CD4-positive, CD25-positive, alpha-beta regulatory T cell (primary cell): ENCODE measurements around the gene TTI1. TPM values are rescaled to one million over a fixed set of nuclear protein-coding genes. Genes with fewer than 3 reads are reported as not detected.
"Not testable (repeated sequence)": the region's sequence is repeated elsewhere in the genome, so short reads cannot be mapped to it uniquely, and the experiment has no call there.

ENCODE experiments used
- ATAC-seq, 2 donors: fragments of 150-1000 bp; cut with Tn5 transposase; one replicate each; pipeline ENCODE4 v1.10.0; 2021; ENCODE audit warnings: low read depth in 2 of 2, moderate number of reproducible peaks in 2 of 2, moderate library complexity in 1 of 2
- DNase-seq, 3 donors: peaks; one replicate each; pipeline versions ENCODE4 v3.0.0 to v3.0.0-alpha.2; 2012 to 2022; ENCODE audit warnings: mixed read lengths in 1 of 3
- H3K27ac ChIP-seq: one replicate; pipeline ENCODE4 v1.7.0; 2013; ENCODE audit warnings: mild to moderate bottlenecking, low read length; ENCODE audit not compliant: insufficient read depth, poor library complexity, severe bottlenecking
- H3K27me3 ChIP-seq: one replicate; pipeline ENCODE4 v1.7.0; 2013; ENCODE audit warnings: low read length; ENCODE audit not compliant: control insufficient read depth, insufficient read depth
- H3K36me3 ChIP-seq: one replicate; pipeline ENCODE4 v1.7.0; 2013; ENCODE audit warnings: mild to moderate bottlenecking, low read length, moderate library complexity; ENCODE audit not compliant: control insufficient read depth, insufficient read depth
- H3K4me1 ChIP-seq: 2 replicates; pipeline ENCODE4 v1.7.0; 2013; ENCODE audit warnings: mild to moderate bottlenecking, low read length; ENCODE audit not compliant: insufficient read depth, control insufficient read depth, poor library complexity, severe bottlenecking
- H3K4me3 ChIP-seq: one replicate; pipeline ENCODE4 v1.7.0; 2013; ENCODE audit warnings: low read depth, mild to moderate bottlenecking, low read length, moderate library complexity
- H3K9me3 ChIP-seq, 2 experiments: 1 replicate in 1 of 2; 2 replicates in 1 of 2; pipeline ENCODE4 v1.7.0; 2013; ENCODE audit warnings: low read length in 2 of 2, mild to moderate bottlenecking in 1 of 2, moderate library complexity in 1 of 2; ENCODE audit not compliant: control insufficient read depth in 2 of 2
- H3K27ac Mint-ChIP-seq, 3 donors: one replicate each; pipeline ENCODE4 v1.8.0; 2020 to 2022; ENCODE audit warnings: mild to moderate bottlenecking in 3 of 3, mixed read lengths in 3 of 3, moderate library complexity in 2 of 3
- H3K27me3 Mint-ChIP-seq: one replicate; pipeline ENCODE4 v1.8.0; 2022; ENCODE audit warnings: mild to moderate bottlenecking, mixed read lengths
- H3K36me3 Mint-ChIP-seq: one replicate; pipeline ENCODE4 v1.8.0; 2020; ENCODE audit warnings: mixed read lengths
- H3K4me1 Mint-ChIP-seq, 4 donors: one replicate each; pipeline ENCODE4 v1.8.0; 2020 to 2022; ENCODE audit warnings: mixed read lengths in 4 of 4, mild to moderate bottlenecking in 1 of 4
- H3K4me3 Mint-ChIP-seq, 4 donors: one replicate each; pipeline ENCODE4 v1.8.0; 2020 to 2022; ENCODE audit warnings: mild to moderate bottlenecking in 4 of 4, mixed read lengths in 4 of 4, moderate library complexity in 3 of 4
- H3K9me3 Mint-ChIP-seq, 7 donors: one replicate each; pipeline ENCODE4 v1.8.0; 2020 to 2022; ENCODE audit warnings: mixed read lengths in 7 of 7, mild to moderate bottlenecking in 3 of 7, moderate library complexity in 2 of 7
- polyA plus RNA-seq, 4 donors: library from polyadenylated mRNA; unstranded; fragments of 300-500 nt; fragmentation: Illumina TruSeq; gene quantifications; one replicate each; pipeline ENCODE4 v1.2.3, GENCODE V29; 2021
- total RNA-seq: library from RNA; stranded (reverse); gene quantifications from one replicate; pipeline ENCODE4 v1.2.3, GENCODE V29; 2022

The TTI1 gene
- total and polyA plus RNA-seq, 5 donors from 2014 or later = 15.2 to 21.2 (median 16.3) TPM

DNA sequence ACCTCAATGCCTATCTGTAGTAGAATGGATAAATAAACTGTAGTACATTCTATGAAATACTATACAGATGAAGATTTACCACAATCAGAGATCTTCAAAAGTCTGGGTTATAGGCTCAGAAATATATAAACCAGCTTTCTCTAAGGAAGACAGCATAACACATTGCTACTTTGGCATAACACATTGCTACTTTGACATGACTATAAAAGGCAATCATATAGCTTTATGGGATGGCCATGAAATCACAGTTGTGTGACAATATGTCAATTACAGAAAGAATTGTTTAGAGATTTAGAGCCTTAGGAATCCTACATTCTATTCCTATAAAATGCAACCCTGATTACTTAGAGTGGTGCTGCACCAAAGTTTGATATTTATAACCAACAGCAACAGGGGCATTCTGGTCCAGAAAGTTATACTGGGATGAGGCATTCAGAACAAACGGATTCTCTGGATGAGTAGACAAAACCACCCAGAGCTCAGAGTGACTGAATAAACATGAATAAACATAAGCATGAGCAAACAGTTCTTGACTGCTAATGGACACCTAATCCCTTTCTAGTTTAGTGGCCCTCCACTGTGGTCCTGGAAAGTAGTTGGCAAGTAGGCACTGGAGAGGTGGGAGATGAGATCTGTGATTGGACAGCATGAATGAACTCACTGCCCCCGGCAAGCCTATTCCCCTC lies 12.0 kb downstream of the TTI1 start:
- no peaks in the 10 kb centered on the region for H3K4me1 ChIP-seq
- ATAC-seq (no peak), DNase-seq (no peak)
- H3K9me3 Mint-ChIP-seq = peaks cover 0 to 18% (median 3%) of the 10 kb centered on the region in 7 donors
- no peak overlapping the region for H3K27ac Mint-ChIP-seq
- no peaks in the 10 kb centered on the region for H3K27me3 Mint-ChIP-seq
- H3K4me3 ChIP-seq = no peak overlapping the region
- H3K9me3 ChIP-seq = peaks cover 8 to 9% of the 10 kb centered on the region in 2 experiments
- H3K4me1 Mint-ChIP-seq = peaks cover 17 to 49% (median 32%) of the 10 kb centered on the region in 4 donors
- no peak overlapping the region for H3K4me3 Mint-ChIP-seq
- peaks cover 32% of the 10 kb centered on the region for H3K36me3 Mint-ChIP-seq
- peaks cover 33% of the 10 kb centered on the region for H3K36me3 ChIP-seq
- no peaks in the 10 kb centered on the region for H3K27me3 ChIP-seq
- H3K27ac ChIP-seq = no peak overlapping the region

DNA sequence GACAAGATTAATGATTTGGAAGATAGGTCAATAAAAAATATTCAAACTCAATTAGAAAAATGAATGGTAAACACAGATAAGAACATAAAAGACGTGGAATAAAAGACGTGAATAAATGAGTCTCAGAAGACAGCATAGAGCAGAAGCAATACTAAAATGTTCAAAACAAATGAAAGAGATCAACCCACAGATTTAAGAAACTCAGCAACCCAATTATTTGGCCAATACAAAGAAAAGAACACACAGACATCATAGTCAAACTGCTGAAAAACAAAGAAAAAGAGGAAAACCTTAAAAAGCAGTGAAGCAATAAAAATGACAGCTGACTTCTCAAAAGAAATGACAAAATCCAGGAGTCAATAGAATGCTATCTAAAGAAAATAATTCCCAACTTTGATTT lies 14.9 kb downstream of the TTI1 start:
- no peaks in the 10 kb centered on the region for H3K4me1 ChIP-seq
- H3K27me3 ChIP-seq = no peaks in the 10 kb centered on the region
- Mint-ChIP-seq H3K9me3 (peaks cover 0 to 18% (median 3%) of the 10 kb centered on the region in 7 donors), H3K4me1 (peaks cover 11 to 40% (median 25%) of the 10 kb centered on the region in 4 donors), H3K36me3 (peaks cover 51% of the 10 kb centered on the region), H3K4me3 (no peak overlapping the region), H3K27ac (no peak overlapping the region), H3K27me3 (no peaks in the 10 kb centered on the region)
- peaks cover 50% of the 10 kb centered on the region for H3K36me3 ChIP-seq
- ATAC-seq (no peak), DNase-seq (no peak)
- no peak overlapping the region for H3K27ac ChIP-seq
- H3K4me3 ChIP-seq = no peak overlapping the region
- peaks cover 8 to 9% of the 10 kb centered on the region in 2 experiments for H3K9me3 ChIP-seq

DNA sequence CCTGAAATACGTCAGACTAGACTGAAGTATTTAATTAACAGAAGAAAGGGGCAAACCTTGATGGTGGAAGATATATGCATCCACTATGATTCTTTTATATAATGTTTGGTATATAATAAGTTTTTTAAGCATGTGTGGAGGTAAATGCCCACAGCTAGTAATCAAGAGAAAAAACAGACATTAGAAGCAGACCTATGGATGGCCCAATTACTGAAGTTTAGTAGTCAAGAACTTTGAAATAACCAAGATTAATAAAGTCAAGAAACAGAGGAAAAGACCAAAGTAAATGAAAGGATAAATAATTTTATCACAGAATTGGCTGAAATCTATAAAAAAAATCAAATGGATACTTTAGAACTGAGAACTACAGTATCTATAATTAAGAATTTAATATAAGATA lies 15.3 kb downstream of the TTI1 start:
- Histone ChIP-seq H3K9me3 (peaks cover 8 to 9% of the 10 kb centered on the region in 2 experiments), H3K27ac (no peak overlapping the region), H3K36me3 (peaks cover 55% of the 10 kb centered on the region), H3K27me3 (no peaks in the 10 kb centered on the region), H3K4me3 (no peak overlapping the region), H3K4me1 (no peaks in the 10 kb centered on the region)
- ATAC-seq (no peak), DNase-seq (no peak)
- Mint-ChIP-seq H3K9me3 (peaks cover 0 to 18% (median 3%) of the 10 kb centered on the region in 7 donors), H3K4me3 (no peak overlapping the region), H3K36me3 (peaks cover 55% of the 10 kb centered on the region), H3K27ac (no peak overlapping the region), H3K4me1 (peaks cover 11 to 38% (median 24%) of the 10 kb centered on the region in 4 donors), H3K27me3 (no peaks in the 10 kb centered on the region)

DNA sequence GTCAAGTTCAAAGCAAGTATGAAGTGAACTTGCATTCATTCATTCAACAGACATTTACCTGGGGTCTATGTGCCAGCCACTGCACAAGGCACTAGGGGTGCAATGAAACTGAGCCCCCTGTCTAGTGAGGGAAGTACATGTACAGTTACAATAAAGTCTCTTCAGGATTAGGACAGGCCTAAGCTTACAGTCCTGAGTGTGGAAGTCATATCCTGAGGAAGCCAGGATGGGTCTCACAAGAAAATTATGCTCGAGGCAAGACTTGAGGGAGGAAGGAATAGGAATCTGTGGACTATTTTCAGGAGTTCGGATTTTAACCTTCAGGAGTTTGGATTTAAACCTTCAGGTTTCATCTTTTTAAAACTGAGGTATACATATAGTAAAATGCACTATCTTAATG lies 19.4 kb downstream of the TTI1 start:
- H3K9me3 Mint-ChIP-seq = peaks cover 0 to 12% (median 3%) of the 10 kb centered on the region in 7 donors
- Histone ChIP-seq H3K27ac (no peak overlapping the region), H3K36me3 (peaks cover 70% of the 10 kb centered on the region), H3K9me3 (peaks cover 8 to 9% of the 10 kb centered on the region in 2 experiments), H3K4me3 (no peak overlapping the region), H3K4me1 (no peaks in the 10 kb centered on the region), H3K27me3 (no peaks in the 10 kb centered on the region)
- DNase-seq (no peak), ATAC-seq (no peak)
- peaks cover 0 to 15% (median 4%) of the 10 kb centered on the region in 4 donors for H3K4me1 Mint-ChIP-seq
- no peak overlapping the region for H3K4me3 Mint-ChIP-seq
- peaks cover 56% of the 10 kb centered on the region for H3K36me3 Mint-ChIP-seq
- H3K27ac Mint-ChIP-seq = no peak overlapping the region
- no peaks in the 10 kb centered on the region for H3K27me3 Mint-ChIP-seq

DNA sequence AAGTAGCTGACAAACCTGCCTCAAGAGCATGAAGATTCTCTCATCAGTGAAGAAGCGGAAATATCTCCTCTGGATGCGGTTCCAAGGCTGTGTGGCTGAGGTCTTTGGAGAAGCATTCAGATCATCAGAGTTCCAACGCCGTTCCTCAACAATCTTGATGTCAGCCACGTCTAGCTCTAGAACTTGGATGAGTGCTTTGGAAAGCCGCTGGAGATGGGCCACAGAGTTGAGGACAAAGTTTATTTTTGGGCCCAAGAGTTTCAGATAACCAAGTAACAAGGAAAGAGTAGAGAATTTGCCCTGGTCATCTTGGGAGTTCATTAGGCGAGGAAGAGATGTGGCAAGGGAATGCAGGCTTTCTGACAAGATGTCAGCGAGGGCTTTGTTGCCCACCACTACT lies 20.9 kb downstream of the TTI1 start:
- ATAC-seq (no peak), DNase-seq (no peak)
- peaks cover 57% of the 10 kb centered on the region for H3K36me3 ChIP-seq
- Mint-ChIP-seq H3K27me3 (no peaks in the 10 kb centered on the region), H3K4me1 (peaks cover 5 to 15% (median 10%) of the 10 kb centered on the region in 4 donors), H3K36me3 (peaks cover 51% of the 10 kb centered on the region), H3K9me3 (peaks cover 0 to 6% (median 2%) of the 10 kb centered on the region in 7 donors), H3K27ac (no peak overlapping the region), H3K4me3 (no peak overlapping the region)
- no peak overlapping the region for H3K27ac ChIP-seq
- no peaks in the 10 kb centered on the region for H3K27me3 ChIP-seq
- no peak overlapping the region for H3K4me3 ChIP-seq
- H3K9me3 ChIP-seq = peaks cover 0 to under 1% of the 10 kb centered on the region in 2 experiments
- no peaks in the 10 kb centered on the region for H3K4me1 ChIP-seq

DNA sequence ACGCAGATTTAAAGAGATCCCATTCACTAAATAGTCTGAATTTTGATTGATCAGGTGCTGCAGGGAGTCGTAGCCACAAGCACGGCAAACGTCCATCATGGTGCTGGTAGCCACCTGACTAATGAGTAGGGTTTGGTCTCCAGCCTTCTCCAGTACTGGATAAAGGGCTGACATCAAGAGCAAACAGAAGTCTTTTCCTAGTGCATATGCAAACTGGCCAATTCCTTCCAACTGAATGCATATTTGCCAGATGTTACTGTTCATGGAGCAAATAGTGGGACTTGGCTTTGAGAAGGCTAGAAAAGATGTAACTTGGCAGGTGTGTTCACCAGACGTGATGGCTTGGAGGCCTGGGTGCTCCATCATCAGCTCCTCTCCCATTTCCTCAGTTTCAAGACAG lies 21.6 kb downstream of the TTI1 start:
- Mint-ChIP-seq H3K27me3 (no peaks in the 10 kb centered on the region), H3K9me3 (peaks cover 0 to 3% (median 0%) of the 10 kb centered on the region in 7 donors), H3K27ac (no peak overlapping the region), H3K4me3 (no peak overlapping the region), H3K4me1 (peaks cover 7 to 17% (median 11%) of the 10 kb centered on the region in 4 donors), H3K36me3 (peaks cover 45% of the 10 kb centered on the region)
- Histone ChIP-seq H3K4me1 (no peaks in the 10 kb centered on the region), H3K36me3 (peaks cover 51% of the 10 kb centered on the region), H3K4me3 (no peak overlapping the region), H3K27me3 (no peaks in the 10 kb centered on the region), H3K9me3 (no peaks in the 10 kb centered on the region), H3K27ac (no peak overlapping the region)
- DNase-seq (no peak), ATAC-seq (no peak)

DNA sequence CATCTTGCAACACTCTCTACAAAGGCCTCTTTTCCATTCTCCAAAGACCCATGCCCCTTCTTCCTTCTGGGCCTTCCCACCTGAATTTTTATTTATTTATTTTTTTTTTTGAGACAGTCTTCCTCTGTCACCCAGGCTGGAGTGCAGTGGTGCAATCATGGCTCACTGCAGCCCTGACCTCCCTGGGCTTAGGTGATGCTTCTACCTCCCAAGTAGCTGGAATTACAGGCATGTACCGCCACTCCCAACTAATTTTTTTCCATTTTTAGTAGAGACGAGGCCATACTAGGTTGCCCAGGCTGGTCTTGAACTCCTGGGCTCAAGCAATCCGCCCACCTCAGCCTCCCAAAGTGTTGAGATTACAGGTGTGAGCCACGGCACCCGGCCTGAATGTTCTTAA lies 23.8 kb downstream of the TTI1 start:
- H3K27me3 Mint-ChIP-seq, H3K27me3 ChIP-seq, H3K4me3 ChIP-seq, H3K27ac ChIP-seq, ATAC-seq, DNase-seq, H3K4me1 ChIP-seq, H3K9me3 Mint-ChIP-seq, H3K27ac Mint-ChIP-seq, H3K4me3 Mint-ChIP-seq, H3K9me3 ChIP-seq: not testable (repeated sequence)
- Mint-ChIP-seq H3K4me1 (peaks cover 17 to 25% (median 19%) of the 10 kb centered on the region in 4 donors), H3K36me3 (peaks cover 43% of the 10 kb centered on the region)
- peaks cover 48% of the 10 kb centered on the region for H3K36me3 ChIP-seq
